T-cell (primary cell): ENCODE measurements around the gene ANKRD42. TPM values are rescaled to one million over a fixed set of nuclear protein-coding genes. Genes with fewer than 3 reads are reported as not detected.
"Not testable (repeated sequence)": the region's sequence is repeated elsewhere in the genome, so short reads cannot be mapped to it uniquely, and the experiment has no call there.

Experiments
- ATAC-seq, 4 experiments: fragments of 200-7000 bp in 3 of 4; fragments of 150-1000 bp in 1 of 4; cut with Tn5 transposase; replicated peaks in 1 of 4; 1 replicate in 3 of 4; 2 replicates in 1 of 4; pipeline ENCODE4 v1.10.0; 2021; ENCODE audit warnings: moderate library complexity in 3 of 4, mild to moderate bottlenecking in 2 of 4, moderate number of reproducible peaks in 1 of 4
- CTCF ChIA-PET, 2 donors: fragments of 300-600 bp; sonication (Branson Sonifier 250); formaldehyde crosslinking; loops; one replicate each; lab custom pipeline; 2022; ENCODE audit warnings: antibody characterized with exemption in 2 of 2; lab: Charles Lee
- POLR2A ChIA-PET, 2 donors: fragments of 300-600 bp; sonication (Branson Sonifier 250); formaldehyde crosslinking; loops; one replicate each; lab custom pipeline; 2022; ENCODE audit warnings: antibody characterized with exemption in 2 of 2; lab: Charles Lee
- DNase-seq, 35 experiments: peaks; one replicate each; pipeline versions ENCODE4 v3.0.0 to v3.0.0-alpha.2; 2013 to 2023
- H3K27ac ChIP-seq: one replicate; pipeline ENCODE4 v1.5.1; 2013; ENCODE audit warnings: low read length
- H3K27me3 ChIP-seq, 2 experiments: replicated peaks in 1 of 2; 1 replicate in 1 of 2; 2 replicates in 1 of 2; pipeline versions ENCODE4 v1.6.1 to v1.7.0; 2013; ENCODE audit warnings: low read length in 1 of 2, mixed read lengths in 1 of 2; ENCODE audit not compliant: control insufficient read depth in 2 of 2, insufficient read depth in 2 of 2; ENCODE audit errors: extremely low read depth in 1 of 2
- H3K36me3 ChIP-seq, 2 donors: 1 replicate in 1 of 2; 2 replicates in 1 of 2; pipeline versions ENCODE4 v1.6.1 to v1.7.0; 2013; ENCODE audit warnings: low read length in 1 of 2; ENCODE audit not compliant: control insufficient read depth in 2 of 2, insufficient read depth in 1 of 2; ENCODE audit errors: extremely low read depth in 1 of 2
- H3K4me1 ChIP-seq, 2 experiments: 1 replicate in 1 of 2; 2 replicates in 1 of 2; pipeline versions ENCODE4 v1.6.1 to v1.7.0; 2013; ENCODE audit warnings: low read length in 2 of 2, mixed read lengths in 1 of 2; ENCODE audit not compliant: insufficient read depth in 2 of 2, control insufficient read depth in 1 of 2; ENCODE audit errors: extremely low read depth in 1 of 2
- H3K4me3 ChIP-seq, 2 donors: 1 replicate in 1 of 2; 2 replicates in 1 of 2; pipeline versions ENCODE4 v1.5.1 to v1.7.0; 2013; ENCODE audit warnings: mild to moderate bottlenecking in 2 of 2, low read length in 1 of 2, moderate library complexity in 1 of 2; ENCODE audit not compliant: control insufficient read depth in 1 of 2; ENCODE audit errors: extremely low read depth in 1 of 2
- H3K9me3 ChIP-seq: 2 replicates; pipeline ENCODE4 v1.7.0; 2013
- H3K27ac Mint-ChIP-seq, 2 donors: one replicate each; pipeline ENCODE4 v1.8.0; 2020 to 2021; ENCODE audit warnings: mild to moderate bottlenecking in 2 of 2, mixed read lengths in 2 of 2
- H3K27me3 Mint-ChIP-seq, 2 donors: one replicate each; pipeline ENCODE4 v1.8.0; 2021 to 2022; ENCODE audit warnings: mixed read lengths in 2 of 2
- H3K36me3 Mint-ChIP-seq: one replicate; pipeline ENCODE4 v1.8.0; 2021; ENCODE audit warnings: mixed read lengths
- H3K4me1 Mint-ChIP-seq, 3 donors: one replicate each; pipeline ENCODE4 v1.8.0; 2020 to 2022; ENCODE audit warnings: mixed read lengths in 3 of 3, mild to moderate bottlenecking in 1 of 3
- H3K4me3 Mint-ChIP-seq, 3 donors: one replicate each; pipeline ENCODE4 v1.8.0; 2020 to 2022; ENCODE audit warnings: mild to moderate bottlenecking in 3 of 3, mixed read lengths in 3 of 3, moderate library complexity in 3 of 3
- H3K9me3 Mint-ChIP-seq, 3 donors: one replicate each; pipeline ENCODE4 v1.8.0; 2020 to 2022; ENCODE audit warnings: mixed read lengths in 3 of 3
- WGBS: methylation state at CpG from one replicate; pipeline ENCODE4 v1.1.5; 2013; ENCODE audit warnings: missing lambda C conversion rate; ENCODE audit not compliant: insufficient coverage; 5-methylcytosine and 5-hydroxymethylcytosine counted together
- total RNA-seq, 35 experiments: library from RNA in 6 of 35; stranded (reverse) in 6 of 35; fragments of 120-200 nt in 1 of 35; gene quantifications; one replicate each; pipeline versions ENCODE4 v1.2.1 to v1.2.4 and lab custom pipeline; 2013 to 2026

Gene ANKRD42
- total RNA-seq, 5 donors from 2014 or later (not counting 1 experiment from before 2014, with no cell fraction given): 6.2 to 9.7 (median 7.9) TPM

- H3K9me3 ChIP-seq, DNase-seq, H3K27ac Mint-ChIP-seq, H3K9me3 Mint-ChIP-seq, H3K4me1 ChIP-seq, H3K4me3 ChIP-seq, H3K4me1 Mint-ChIP-seq, H3K4me3 Mint-ChIP-seq, CTCF ChIA-PET, H3K27me3 Mint-ChIP-seq, H3K27me3 ChIP-seq, H3K27ac ChIP-seq, ATAC-seq: not testable (repeated sequence)
- H3K36me3 Mint-ChIP-seq: peaks cover 41% of the 10 kb centered on the region
- H3K36me3 ChIP-seq: peaks cover 0 to 17% of the 10 kb centered on the region in 2 donors
- POLR2A ChIA-PET: interaction anchor here in 1 of 2 donors (0.6 kb wide), 1 partner anchor 27 kb away, joined by 4 read pairs; no protein-coding TSS in a partner anchor
- WGBS: no CpG with 5 or more reads among the region's 4 CpGs
These were observed 13.4 kb downstream of the ANKRD42 start for GRCh38 chr11:83206771-83207382.

GRCh38 chr11:83219095-83219494, 25.6 kb downstream of the ANKRD42 start:
- no peaks in the 10 kb centered on the region for H3K9me3 Mint-ChIP-seq
- H3K27ac Mint-ChIP-seq: no peak overlapping the region
- no peak overlapping the region for H3K27ac ChIP-seq
- H3K36me3 Mint-ChIP-seq: peaks cover 6% of the 10 kb centered on the region
- no peaks in the 10 kb centered on the region for H3K36me3 ChIP-seq
- POLR2A ChIA-PET: no interaction called here
- H3K4me1 ChIP-seq: no peaks in the 10 kb centered on the region
- DNase-seq (no peak), ATAC-seq (no peak)
- H3K9me3 ChIP-seq: no peaks in the 10 kb centered on the region
- WGBS: 94% methylated on average over 7 of the region's 8 CpGs
- CTCF ChIA-PET: no interaction called here
- H3K4me3 ChIP-seq: no peak overlapping the region
- H3K4me3 Mint-ChIP-seq: no peak overlapping the region
- H3K4me1 Mint-ChIP-seq: no peaks in the 10 kb centered on the region
- no peaks in the 10 kb centered on the region for H3K27me3 ChIP-seq
- H3K27me3 Mint-ChIP-seq: peaks cover 0 to 3% of the 10 kb centered on the region in 2 donors

- no peak for DNase-seq
- POLR2A ChIA-PET: no interaction called here
- Mint-ChIP-seq H3K27me3 (peaks cover 0 to 3% of the 10 kb centered on the region in 2 donors), H3K9me3 (no peaks in the 10 kb centered on the region), H3K36me3 (peaks cover 2% of the 10 kb centered on the region), H3K4me1 (no peaks in the 10 kb centered on the region), H3K27ac (no peak overlapping the region), H3K4me3 (no peak overlapping the region)
- Histone ChIP-seq H3K9me3 (no peaks in the 10 kb centered on the region), H3K4me1 (no peaks in the 10 kb centered on the region), H3K4me3 (no peak overlapping the region), H3K27me3 (no peaks in the 10 kb centered on the region), H3K36me3 (no peaks in the 10 kb centered on the region), H3K27ac (no peak overlapping the region)
- no peak for ATAC-seq
- CTCF ChIA-PET: no interaction called here
- WGBS: 94% methylated on average over 8 of the region's 10 CpGs
These were observed 26.7 kb downstream of the ANKRD42 start for GRCh38 chr11:83220260-83220659.

DNA sequence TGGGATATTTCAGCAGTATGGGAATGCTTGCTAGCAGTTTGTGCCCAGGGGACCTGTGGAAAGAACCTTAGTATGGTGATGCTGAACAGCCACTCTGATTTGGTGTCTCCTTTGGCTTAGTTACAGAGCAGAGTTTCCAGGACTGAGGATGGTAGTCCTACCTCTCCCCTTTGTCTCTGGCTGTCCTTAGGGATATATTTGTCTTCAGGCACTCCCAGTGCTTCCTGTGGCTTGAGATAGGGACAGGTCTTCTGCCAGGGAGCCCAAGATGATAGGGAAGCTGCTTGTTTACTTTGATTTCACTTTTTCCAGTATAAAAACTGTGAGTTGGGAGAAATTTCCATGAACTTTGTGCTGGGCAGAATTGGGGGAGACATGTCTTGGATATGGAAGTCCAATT, 28.2 kb downstream of the ANKRD42 start:
- DNase-seq (no peak), ATAC-seq (no peak)
- ChIA-PET POLR2A (no interaction called here), CTCF (interaction anchor here in 1 of 2 donors (0.6 kb wide), 1 partner anchor 301 kb away, joined by 3 read pairs; no protein-coding TSS in a partner anchor)
- Mint-ChIP-seq H3K27ac (no peak overlapping the region), H3K9me3 (no peaks in the 10 kb centered on the region), H3K27me3 (peaks cover 0 to 3% of the 10 kb centered on the region in 2 donors), H3K36me3 (no peaks in the 10 kb centered on the region), H3K4me1 (no peaks in the 10 kb centered on the region), H3K4me3 (no peak overlapping the region)
- H3K27ac ChIP-seq: no peak overlapping the region
- H3K27me3 ChIP-seq: no peaks in the 10 kb centered on the region
- H3K4me3 ChIP-seq: no peak overlapping the region
- H3K9me3 ChIP-seq: no peaks in the 10 kb centered on the region
- no peaks in the 10 kb centered on the region for H3K36me3 ChIP-seq
- no peaks in the 10 kb centered on the region for H3K4me1 ChIP-seq

GRCh38 chr11:83222499-83222898, 29.0 kb downstream of the ANKRD42 start:
- no peaks in the 10 kb centered on the region for H3K27me3 ChIP-seq
- DNase-seq (no peak), ATAC-seq (no peak)
- 83% methylated on average over 1 of the region's 1 CpG for WGBS
- Mint-ChIP-seq H3K27me3 (peaks cover 0 to 3% of the 10 kb centered on the region in 2 donors), H3K27ac (no peak overlapping the region), H3K36me3 (no peaks in the 10 kb centered on the region), H3K4me3 (no peak overlapping the region), H3K4me1 (no peaks in the 10 kb centered on the region), H3K9me3 (no peaks in the 10 kb centered on the region)
- no peaks in the 10 kb centered on the region for H3K36me3 ChIP-seq
- H3K4me1 ChIP-seq: no peaks in the 10 kb centered on the region
- ChIA-PET POLR2A (no interaction called here), CTCF (interaction anchor here in 1 of 2 donors (0.6 kb wide), 1 partner anchor 304 kb away, joined by 3 read pairs; no protein-coding TSS in a partner anchor)
- no peaks in the 10 kb centered on the region for H3K9me3 ChIP-seq
- no peak overlapping the region for H3K27ac ChIP-seq
- no peak overlapping the region for H3K4me3 ChIP-seq

- Mint-ChIP-seq H3K9me3 (no peaks in the 10 kb centered on the region), H3K36me3 (no peaks in the 10 kb centered on the region), H3K4me3 (no peak overlapping the region), H3K4me1 (no peaks in the 10 kb centered on the region), H3K27ac (no peak overlapping the region), H3K27me3 (peaks cover 0 to 3% of the 10 kb centered on the region in 2 donors)
- DNase-seq (no peak), ATAC-seq (no peak)
- H3K36me3 ChIP-seq: no peaks in the 10 kb centered on the region
- H3K27me3 ChIP-seq: no peaks in the 10 kb centered on the region
- no peaks in the 10 kb centered on the region for H3K4me1 ChIP-seq
- 100% methylated on average over 2 of the region's 2 CpGs for WGBS
- no peaks in the 10 kb centered on the region for H3K9me3 ChIP-seq
- no peak overlapping the region for H3K4me3 ChIP-seq
- CTCF ChIA-PET: interaction anchor here in 1 of 2 donors (0.6 kb wide), 1 partner anchor 305 kb away, joined by 3 read pairs; no protein-coding TSS in a partner anchor
- POLR2A ChIA-PET: interaction anchor here in 1 of 2 donors (0.6 kb wide), 1 partner anchor 13 kb away, joined by 3 read pairs; no protein-coding TSS in a partner anchor
- H3K27ac ChIP-seq: no peak overlapping the region
These were observed 29.9 kb downstream of the ANKRD42 start for GRCh38 chr11:83223457-83223856.
